GM21423 (cell line): ENCODE data around the gene FANK1.
"Not testable (repeated sequence)": the region's sequence is repeated elsewhere in the genome, so short reads cannot be mapped to it uniquely, and the experiment has no call there.

Source experiments
- ATAC-seq: cut with Tn5 transposase; IDR thresholded peaks from one replicate; pipeline ENCODE4 v1.9.1; 2021; ENCODE audit warnings: mild to moderate bottlenecking, moderate library complexity; ENCODE audit not compliant: unreplicated experiment

Gene FANK1

DNA sequence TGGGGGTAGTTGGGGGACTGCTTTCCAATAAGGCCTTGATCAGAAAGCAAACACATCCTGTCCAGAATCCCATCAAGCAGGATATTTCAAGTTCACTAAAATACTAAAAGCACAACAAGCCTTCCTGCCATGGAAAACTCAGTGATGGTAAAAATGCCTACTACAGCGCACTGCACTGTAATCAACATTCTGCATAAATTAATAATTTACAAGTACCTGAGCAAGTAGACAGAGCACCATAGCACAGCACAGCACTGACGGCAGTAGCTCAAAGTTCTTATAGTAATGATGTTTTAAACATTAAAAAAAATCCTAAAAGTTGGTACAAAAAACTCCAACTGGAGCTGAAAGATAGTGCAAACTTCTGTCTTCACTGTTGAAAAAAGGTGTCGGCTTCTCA is 120.5 kb downstream of the FANK1 start:
- no peak for ATAC-seq

DNA sequence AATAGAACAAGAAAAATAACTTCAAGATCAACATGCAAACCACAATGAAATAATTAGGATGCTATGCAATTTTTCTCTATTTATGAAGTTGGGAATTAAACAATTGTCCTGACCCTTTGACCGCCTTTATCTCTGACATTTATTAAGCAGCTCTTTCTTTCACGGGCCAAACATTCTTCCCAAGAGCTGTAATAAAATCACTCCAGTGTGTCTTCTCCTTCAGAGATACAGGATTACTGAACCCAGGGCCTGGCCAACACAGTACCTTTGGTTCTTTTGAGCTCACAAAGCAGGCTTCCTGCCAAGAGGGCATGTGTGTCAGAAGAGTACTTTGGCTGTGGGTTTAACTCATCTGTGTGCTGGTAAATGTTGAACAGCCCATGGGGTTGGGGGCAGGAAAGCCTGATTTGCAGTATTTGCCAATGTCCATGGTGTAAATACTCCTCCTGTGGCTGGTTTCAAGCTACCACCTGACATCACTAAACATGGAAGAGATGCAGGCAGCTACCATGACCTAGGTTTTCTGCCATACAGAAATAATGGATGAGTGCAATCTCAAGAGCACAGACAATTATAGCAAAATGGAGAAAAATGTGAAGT is 121.7 kb downstream of the FANK1 start:
- ATAC-seq, result no peak

DNA sequence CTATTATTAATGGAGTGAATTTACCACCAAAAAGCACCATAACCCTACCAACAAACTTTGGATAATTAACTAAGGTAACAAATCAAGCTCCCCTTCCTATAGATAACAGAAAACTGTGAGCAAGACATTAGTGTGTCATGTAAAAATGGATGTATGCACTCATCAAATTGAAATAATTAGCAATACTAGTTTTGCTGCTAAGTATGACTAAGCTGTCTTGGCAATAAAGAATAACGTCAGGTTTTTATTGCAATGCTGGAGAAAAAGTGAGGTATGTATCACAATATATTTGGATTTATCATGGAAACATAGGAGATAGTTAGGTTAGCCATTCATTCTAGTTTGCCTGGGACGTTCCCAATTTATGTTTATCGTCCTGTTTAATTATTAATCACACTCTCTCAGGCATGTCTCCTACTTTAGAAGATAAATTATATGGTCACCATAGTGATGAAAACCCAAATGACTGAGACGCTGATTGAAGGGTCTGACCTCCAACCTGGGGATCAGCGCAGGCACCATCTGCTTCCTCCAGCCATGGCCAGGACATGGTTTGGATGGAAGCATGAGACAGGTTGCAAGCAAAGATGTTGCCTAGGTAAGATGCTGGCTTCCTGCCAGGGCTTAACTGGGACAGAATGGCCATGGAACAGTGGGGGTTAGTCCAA is 125.6 kb downstream of the FANK1 start:
- no peak for ATAC-seq

DNA sequence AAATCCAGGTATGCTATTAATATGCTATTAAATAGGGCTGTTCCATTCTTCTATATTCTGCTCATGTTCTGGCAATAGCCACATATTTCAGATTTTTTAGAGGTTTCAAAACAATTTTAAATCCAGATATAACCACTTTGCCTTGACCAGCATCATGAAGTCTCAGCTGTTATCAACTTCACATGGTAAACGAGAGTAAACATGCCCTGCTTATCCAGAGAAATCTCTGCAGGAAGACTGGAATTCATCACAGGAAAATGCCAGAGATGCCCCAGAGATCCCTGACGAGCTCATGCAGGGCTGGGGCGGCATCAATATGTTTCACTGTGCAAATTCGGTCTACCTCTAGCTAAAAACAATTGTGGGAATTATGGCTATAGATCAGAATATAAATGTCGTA is 126.5 kb downstream of the FANK1 start:
- ATAC-seq, result no peak

DNA sequence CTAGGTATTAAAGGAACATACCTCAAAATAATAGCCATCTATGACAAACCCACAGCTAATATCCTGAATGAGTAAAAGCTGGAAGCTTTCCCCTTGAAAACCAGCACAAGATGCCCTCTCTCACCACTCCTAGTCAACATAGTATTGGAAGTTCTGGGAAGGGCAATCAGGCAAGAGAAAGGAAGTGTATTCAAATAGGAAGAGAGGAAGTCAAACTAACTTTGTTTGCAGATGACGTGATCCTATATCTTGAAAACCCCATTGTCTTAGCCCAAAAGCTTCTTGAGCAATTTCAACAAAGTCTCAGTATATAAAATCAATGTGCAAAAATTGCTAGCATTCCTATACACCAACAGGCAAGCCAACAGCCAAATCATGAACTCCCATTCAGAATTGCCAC is 131.3 kb downstream of the FANK1 start:
- no peak for ATAC-seq

DNA sequence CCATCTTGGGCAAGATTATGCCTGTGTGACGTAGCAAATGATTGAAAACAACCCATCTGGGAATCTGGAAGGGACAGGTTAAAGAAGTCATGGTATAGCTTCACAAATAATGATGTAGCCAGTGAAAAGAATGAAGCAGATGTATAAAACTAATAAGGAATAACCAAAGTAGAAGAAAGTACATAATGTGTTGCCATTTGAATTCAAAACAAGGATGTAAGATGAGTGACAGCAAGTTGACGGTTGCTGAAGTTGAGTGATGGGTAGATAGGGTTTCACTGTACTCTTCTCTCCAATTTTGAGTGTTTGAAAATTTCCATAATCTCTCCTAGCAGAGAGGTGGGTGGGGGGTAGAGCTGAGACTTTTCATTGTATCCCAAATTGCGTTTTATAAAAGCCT is 133.6 kb downstream of the FANK1 start:
- no peak for ATAC-seq

DNA sequence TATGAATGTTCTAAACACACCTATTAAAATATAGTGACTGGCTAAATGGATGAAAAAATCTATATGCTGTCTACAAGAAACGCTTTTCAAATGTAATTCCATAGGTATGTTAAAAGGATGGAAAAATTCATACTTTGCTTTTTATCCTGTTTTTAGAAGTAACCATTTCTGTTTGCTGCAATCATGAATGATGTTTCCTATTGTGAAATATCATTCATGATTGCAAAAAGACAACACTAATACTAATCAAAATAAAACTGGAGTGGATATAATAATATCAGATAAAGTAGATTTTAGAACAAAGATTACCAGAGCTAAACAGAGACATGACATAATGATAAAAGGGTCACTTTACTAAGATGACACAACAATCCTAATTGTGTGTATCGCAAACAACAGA is 138.2 kb downstream of the FANK1 start:
- no peak for ATAC-seq

DNA sequence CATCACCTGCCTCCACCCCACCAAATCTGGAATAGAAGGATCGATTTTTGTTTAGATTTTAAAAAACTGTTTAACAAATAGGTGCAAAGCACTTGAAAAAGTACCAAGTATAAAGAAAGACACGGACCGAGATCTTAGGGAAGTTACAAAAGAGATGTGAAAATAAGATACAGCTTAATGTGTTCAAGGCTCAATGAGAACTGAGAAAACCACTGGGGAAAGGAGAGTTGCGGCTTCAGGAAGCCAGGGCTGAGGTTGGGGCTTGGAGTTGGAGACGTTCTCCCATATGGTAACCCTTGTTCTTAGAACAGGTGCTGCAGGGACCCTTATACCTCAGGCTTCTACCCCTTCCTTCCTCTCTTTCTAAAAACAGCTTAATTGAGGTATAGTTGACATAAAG is 140.2 kb downstream of the FANK1 start:
- ATAC-seq, result no peak

DNA sequence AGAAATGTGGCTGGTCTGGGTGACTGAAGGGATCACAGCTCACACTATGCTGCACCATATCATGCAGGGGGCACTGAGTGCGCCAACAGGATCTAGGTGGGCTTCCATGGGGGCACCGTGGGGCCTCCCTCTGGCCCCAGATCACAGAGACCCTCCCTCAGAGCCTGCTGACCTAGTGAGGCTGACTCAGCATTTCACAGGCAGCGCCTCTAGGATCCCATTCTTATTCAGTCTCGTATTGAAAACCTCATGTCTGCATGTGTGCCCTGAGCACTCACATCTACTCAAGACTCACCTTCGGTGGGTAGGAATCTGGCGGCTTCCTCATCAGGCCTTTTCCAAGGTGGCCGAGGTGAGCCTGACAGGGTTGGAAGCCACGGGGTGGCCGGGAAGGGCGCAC is 141.6 kb downstream of the FANK1 start:
- no peak for ATAC-seq

DNA sequence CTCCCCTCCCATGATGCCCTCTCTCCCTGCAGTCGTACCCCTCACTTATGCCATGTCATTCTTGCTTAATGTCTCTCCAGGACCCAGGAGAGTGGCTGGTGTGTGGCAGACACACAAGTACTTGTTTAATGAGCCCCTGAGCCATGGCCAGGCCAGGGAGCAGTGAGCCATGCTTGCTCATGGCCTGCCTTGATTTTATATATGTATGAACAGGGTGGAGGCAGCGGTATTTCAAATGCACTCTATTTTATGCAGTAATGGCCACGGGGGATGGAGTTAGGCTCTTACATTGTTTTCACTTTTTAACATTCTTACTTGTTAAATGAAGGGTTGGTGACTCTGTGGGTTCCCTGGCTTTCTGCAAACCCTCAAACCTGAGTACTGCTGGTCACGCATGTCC is 144.8 kb downstream of the FANK1 start:
- no peak for ATAC-seq

DNA sequence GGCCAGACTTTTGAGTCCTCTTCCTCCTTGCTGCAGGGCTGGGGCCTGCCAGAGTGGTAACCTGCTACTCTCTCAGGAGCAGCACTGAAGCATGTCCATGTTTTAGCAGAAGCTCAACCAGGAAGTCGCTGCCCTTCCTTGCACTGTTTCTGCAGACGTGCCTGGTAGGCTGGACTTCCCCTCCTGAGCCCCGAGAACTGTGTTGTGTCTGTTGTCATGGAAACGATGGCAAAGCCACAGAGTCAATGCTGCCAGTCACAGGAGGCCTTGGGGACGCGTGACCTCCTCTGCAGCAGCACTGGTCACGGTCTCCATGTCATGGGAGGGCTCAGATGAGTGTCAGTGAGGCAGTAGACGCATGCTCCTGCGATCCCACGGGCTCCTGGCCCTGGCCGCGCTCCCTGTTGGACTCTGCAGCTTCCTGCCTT is 145.5 kb downstream of the FANK1 start:
- peak; percentile 99 for ATAC-seq

DNA sequence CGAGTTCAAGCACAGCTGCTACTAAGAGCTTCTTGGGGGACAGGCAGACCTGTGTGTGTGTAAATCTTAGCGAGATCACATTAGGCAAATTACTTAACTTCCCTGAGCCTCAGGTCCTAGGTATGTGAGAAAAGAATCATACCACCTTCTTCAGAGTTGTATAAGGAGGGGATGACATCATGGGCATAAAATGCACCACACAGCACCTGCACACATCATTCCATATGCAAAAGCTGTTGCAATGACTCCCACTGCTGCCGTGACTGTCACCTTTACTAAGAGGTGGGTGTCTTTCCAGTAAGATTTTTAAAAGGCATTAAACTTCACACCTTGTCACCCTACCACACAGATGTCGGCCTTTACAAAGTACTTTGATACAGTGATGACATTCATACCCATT is 146.0 kb downstream of the FANK1 start:
- no peak for ATAC-seq

DNA sequence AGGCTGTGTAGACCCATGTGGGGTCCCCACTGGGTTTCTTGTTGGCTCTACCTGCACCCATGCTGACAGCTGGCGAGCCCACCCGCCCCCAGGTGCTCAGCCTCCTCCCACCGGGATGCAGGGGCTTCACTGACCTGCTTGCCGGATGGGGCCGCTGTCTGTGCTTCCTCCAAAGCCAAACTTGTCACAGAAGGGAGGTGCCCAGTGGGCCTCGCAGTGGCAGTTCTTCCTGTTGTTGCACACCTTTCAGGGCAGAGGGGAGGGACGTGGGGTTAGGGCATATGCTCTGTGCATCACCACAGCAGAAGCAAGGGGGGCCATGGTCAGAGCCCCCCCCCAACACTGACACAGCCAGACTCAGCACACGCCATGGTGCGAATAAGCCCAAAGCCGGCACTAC is 146.5 kb downstream of the FANK1 start:
- ATAC-seq, result no peak

DNA sequence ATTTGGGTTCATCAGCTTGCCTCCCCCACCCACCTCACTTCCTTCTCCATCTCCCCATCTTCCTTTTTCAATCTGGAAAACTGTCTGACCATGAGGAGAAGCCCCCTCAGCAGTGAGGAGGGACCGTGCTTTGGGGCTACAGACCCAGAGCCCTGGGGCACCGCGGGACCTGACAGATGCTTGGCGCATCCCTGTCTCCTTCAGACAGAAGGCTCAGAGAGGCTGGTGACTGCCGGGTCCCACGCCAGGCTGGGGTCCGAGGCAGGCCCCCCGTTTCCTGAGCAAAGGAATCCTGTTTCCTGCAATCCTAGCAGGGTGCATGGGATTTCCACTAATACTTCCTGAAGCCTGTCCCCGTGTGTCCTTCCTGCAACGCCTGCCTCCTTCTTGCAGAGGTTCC is 147.0 kb downstream of the FANK1 start:
- ATAC-seq, result no peak

DNA sequence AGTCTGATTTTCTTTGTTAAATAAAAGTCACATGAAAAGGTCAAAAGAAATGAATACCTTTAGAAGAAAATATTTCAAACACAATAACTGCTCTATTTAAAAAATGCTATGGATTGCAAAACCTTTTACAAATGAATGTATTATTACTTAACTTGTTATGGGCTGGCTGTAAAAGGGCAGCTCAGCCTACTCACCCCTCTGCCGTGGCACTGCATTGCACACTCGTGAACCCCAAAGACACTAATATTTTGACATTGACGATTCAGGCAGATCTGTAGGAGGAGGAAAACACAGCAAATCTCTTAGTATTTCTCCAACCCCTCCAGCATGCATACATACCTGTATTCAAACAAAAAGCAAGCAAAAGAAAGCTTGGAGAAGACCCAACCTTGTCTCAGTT is 149.5 kb downstream of the FANK1 start:
- no peak for ATAC-seq

DNA sequence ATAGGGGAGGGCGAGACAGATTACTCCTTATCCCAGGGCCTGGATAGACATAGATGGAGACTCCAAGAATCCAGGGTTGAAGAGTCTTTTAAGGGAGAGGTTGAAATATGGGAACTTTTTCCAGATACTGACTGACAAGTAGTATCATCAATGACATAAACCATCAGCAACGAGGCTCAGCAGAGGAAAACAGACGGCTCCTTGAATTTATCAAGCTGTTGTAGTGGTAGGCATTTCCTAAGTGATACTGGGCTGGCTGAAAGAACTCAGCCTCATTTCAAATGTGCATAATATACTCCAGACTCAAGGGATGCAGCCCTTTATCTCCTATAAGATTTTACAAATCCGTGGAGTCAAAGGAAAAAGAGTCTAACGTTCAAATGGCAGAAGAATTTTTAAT is 150.5 kb downstream of the FANK1 start:
- no peak for ATAC-seq

DNA sequence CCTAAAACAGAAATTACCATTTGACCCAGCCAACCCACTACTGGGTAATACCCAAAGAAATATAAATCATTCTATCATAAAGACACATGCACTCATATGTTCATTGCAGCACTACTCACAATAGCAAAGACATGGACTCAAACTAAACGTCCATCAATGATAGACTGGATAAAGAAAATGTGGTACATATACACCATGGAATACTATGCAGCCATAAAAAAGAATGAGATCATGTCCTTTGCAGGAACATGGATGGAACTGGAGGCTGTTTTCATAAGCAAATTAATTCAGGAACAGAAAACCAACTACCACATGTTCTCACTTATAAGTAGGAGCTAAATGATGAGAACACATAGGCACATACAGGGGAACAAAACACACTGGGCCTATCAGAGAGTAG is 151.4 kb downstream of the FANK1 start:
- not testable (repeated sequence) for ATAC-seq

DNA sequence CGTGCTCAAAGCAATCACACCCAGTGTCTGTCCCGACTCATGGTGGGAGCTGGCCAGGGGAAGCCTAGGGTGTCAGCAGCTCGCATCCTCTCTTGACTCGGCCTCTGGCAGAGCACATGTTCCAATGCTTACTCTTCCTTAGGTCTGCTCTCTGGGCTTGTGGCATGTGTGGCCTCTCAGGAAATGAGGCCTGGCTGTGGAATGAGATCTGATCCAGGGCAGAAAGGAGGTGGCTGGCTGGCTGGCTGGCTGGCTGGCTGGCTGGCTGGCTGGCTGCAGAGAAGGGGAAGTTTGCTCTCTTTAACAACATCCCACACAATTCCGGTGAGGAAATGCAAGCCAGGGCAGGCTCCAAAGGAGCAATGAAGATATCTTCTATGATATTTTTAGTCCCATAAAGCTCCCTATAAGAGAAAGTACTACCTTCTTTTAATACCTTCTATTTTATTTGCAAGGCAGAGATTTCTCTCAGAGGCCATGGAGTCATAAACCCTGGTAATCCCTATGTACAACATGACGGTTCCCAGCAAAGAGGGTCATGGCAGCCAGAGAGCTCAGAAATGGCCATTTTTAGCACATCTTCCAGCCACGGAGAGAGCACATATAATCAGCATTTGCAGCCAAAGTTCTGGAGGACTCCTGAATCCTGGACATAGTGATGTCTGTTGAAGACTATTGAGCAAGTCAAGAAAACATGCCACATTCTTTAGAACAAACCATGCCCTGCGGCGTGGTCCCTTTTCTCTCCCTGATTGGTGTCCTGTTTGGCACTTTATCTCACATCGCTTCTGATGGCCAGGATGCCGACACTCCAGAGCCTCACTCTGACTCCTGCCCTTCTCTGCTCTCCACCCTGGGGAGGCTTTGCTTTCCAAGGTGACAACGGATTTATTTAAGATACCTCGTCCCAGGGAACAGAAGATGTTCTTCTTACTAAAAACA is 153.7 kb downstream of the FANK1 start:
- ATAC-seq, result no peak

DNA sequence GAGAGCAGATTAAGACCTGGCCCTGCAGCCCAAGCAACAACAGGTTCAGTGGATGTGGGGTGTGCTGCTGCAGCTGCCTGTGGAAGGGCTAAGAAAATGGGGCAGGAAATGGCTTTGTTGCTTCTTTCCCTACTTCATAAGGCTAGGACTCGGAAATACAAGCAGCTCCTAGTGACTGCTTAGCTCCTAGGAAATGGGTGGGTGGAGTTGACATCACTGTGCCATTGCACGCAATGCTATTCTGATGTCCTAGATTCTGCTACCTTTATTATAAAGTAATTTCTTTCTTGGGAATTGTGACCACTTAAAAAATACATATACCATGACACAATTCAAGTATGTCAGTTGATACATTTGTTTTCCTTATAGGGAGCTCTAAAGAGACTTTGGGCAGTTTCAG is 155.8 kb downstream of the FANK1 start:
- no peak for ATAC-seq

DNA sequence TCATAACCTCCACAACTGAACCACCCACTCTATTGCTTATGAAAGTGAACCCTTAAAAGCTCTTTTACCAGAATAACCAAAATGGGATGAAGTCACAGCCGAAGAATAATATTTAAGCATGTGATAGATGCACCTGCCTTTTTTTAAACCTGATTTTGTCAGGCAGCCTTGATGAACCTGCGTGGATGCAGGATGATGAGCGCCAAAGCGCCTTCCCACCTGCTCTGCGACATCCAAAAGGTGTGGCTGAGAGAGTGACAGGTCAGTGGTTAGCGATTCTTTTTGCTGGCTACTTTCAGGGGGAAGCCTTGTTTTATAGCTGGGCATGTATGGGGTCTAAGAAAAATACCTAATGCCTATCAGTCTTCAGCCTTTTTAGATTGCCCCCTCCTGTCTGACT is 157.8 kb downstream of the FANK1 start:
- ATAC-seq, result no peak

DNA sequence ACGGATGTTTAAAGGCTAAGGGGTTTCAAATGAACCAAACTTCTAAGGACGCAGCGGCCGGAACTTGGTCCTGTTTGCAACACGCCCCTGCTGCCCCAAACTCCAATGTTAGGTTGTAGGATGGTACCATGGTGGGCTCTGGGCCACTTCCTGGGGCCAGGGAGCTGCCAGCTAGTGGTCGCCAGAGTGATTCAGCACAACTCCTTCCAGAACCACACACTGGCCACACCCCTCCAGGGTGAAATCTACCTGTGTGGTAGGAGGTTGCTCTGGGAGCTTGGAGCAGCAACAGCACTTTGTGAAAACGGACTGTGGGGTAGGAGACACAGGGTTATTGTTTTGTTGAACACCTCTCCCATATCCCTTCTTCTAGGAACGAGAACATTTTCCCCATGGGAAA is 161.1 kb downstream of the FANK1 start:
- no peak for ATAC-seq

DNA sequence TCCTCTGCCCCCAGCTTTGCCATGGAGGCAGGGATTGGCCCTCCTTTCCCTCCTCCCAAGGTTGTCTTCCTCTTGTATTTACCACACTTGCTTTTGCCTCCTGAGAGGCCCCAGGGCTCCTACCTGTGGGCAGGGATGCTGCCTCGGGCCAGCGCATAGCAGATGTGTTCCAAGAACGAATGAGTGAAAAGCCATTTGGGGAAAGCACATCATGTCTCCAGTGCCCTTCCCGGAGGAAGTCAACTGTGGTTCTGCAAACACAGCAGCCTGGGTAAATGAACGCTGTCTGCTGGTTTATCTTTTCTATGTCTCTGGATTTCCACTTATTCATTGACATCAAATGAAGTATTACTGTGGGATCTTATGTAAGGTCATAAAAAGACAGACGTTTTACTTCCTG is 161.7 kb downstream of the FANK1 start:
- ATAC-seq, result no peak
